WI38 (cell line): ENCODE results near the gene TMTC2.
"Not testable (repeated sequence)": the region's sequence is repeated elsewhere in the genome, so short reads cannot be mapped to it uniquely, and the experiment has no call there.

ENCODE experiments used
- H3K4me3 ChIP-seq: 2 replicates; pipeline ENCODE4 v1.5.1; 2011; ENCODE audit warnings: low read depth, mild to moderate bottlenecking, control low read depth, low read length
- CTCF ChIP-seq: IDR thresholded peaks from 2 replicates; pipeline ENCODE4 v1.5.1; 2012; ENCODE audit warnings: low read depth, mild to moderate bottlenecking, control low read depth, low read length

TMTC2 gene

GRCh38 chr12:82842480-82842879 is 155.8 kb downstream of the TMTC2 start:
- H3K4me3 ChIP-seq, result no peak overlapping the region
- no peak for TF ChIP-seq CTCF

- not testable (repeated sequence) for H3K4me3 ChIP-seq
These were observed 158.4 kb downstream of the TMTC2 start for GRCh38 chr12:82845076-82845475.

- no peak overlapping the region for H3K4me3 ChIP-seq
- no peak for TF ChIP-seq CTCF
These were observed 162.1 kb downstream of the TMTC2 start for GRCh38 chr12:82848845-82849244.

GRCh38 chr12:82852529-82852928 is 165.8 kb downstream of the TMTC2 start:
- no peak for TF ChIP-seq CTCF
- H3K4me3 ChIP-seq, result no peak overlapping the region

- no peak for TF ChIP-seq CTCF
These were observed 169.2 kb downstream of the TMTC2 start for GRCh38 chr12:82855872-82856271.

GRCh38 chr12:82857276-82857675 is 170.6 kb downstream of the TMTC2 start:
- H3K4me3 ChIP-seq, result no peak overlapping the region
- TF ChIP-seq CTCF, result no peak

More at GRCh38 chr12:82855872-82856271, 169.2 kb downstream of the TMTC2 start:
- no peak overlapping the region for H3K4me3 ChIP-seq

- no peak overlapping the region for H3K4me3 ChIP-seq
- no peak for TF ChIP-seq CTCF
These were observed 171.3 kb downstream of the TMTC2 start for GRCh38 chr12:82857911-82858533.

- TF ChIP-seq CTCF, result no peak
- H3K4me3 ChIP-seq, result no peak overlapping the region
These were observed 171.8 kb downstream of the TMTC2 start for GRCh38 chr12:82858534-82858917.
